Activated naive CD4-positive, alpha-beta T cell treated with anti-CD3 and anti-CD28 coated beads, Interleukin-2, amount 50 U/mL, for 72 hours (primary cell): Measurements from ENCODE around the gene C1orf159. TPM values are rescaled to one million over a fixed set of nuclear protein-coding genes. Genes with fewer than 3 reads are reported as not detected.

ENCODE experiments used
- ATAC-seq, 2 donors: fragments of 150-1000 bp; cut with Tn5 transposase; 2 replicates each; pipeline ENCODE4 v1.10.0; 2021; ENCODE audit warnings: mild to moderate bottlenecking in 2 of 2, moderate library complexity in 2 of 2
- DNase-seq, 2 donors: peaks; one replicate each; pipeline ENCODE4 v3.0.0; 2021 to 2022; ENCODE audit warnings: low spot score in 2 of 2
- H3K27ac Mint-ChIP-seq, 2 donors: one replicate each; pipeline ENCODE4 v1.8.0; 2022; ENCODE audit warnings: mild to moderate bottlenecking in 2 of 2, mixed read lengths in 2 of 2
- H3K36me3 Mint-ChIP-seq, 2 donors: one replicate each; pipeline ENCODE4 v1.8.0; 2022; ENCODE audit warnings: mixed read lengths in 2 of 2
- H3K9me3 Mint-ChIP-seq, 2 donors: one replicate each; pipeline ENCODE4 v1.8.0; 2022; ENCODE audit warnings: mixed read lengths in 2 of 2
- total RNA-seq, 2 donors: library from RNA; stranded (reverse); gene quantifications; one replicate each; pipeline ENCODE4 v1.2.3, GENCODE V29; 2022

Gene C1orf159
- total RNA-seq, 2 donors from 2014 or later = 20.7 to 21.2 TPM

GRCh38 chr1:1125945-1126344 lies 10.1 kb upstream of the C1orf159 start:
- Mint-ChIP-seq H3K36me3 (peaks cover 10 to 11% of the 10 kb centered on the region in 2 donors), H3K9me3 (peaks cover 0 to 4% of the 10 kb centered on the region in 2 donors), H3K27ac (no peak overlapping the region)
- DNase-seq = no peak
- no peak for ATAC-seq

- Mint-ChIP-seq H3K27ac (no peak overlapping the region), H3K36me3 (peaks cover 10 to 11% of the 10 kb centered on the region in 2 donors)
These were observed 9.1 kb upstream of the C1orf159 start for GRCh38 chr1:1124786-1125642.

GRCh38 chr1:1124508-1124785 lies 8.6 kb upstream of the C1orf159 start:
- ATAC-seq (no peak), DNase-seq (no peak)
- H3K27ac Mint-ChIP-seq = peak overlapping the region in 1 of 2 donors; percentile 83
- H3K9me3 Mint-ChIP-seq = peaks cover 0 to 4% of the 10 kb centered on the region in 2 donors
- H3K36me3 Mint-ChIP-seq = peaks cover 10 to 11% of the 10 kb centered on the region in 2 donors

More at GRCh38 chr1:1124786-1125642, 9.1 kb upstream of the C1orf159 start:
- DNase-seq = no peak
- ATAC-seq = no peak
- peaks cover 0 to 4% of the 10 kb centered on the region in 2 donors for H3K9me3 Mint-ChIP-seq

GRCh38 chr1:1123581-1124507 lies 8.0 kb upstream of the C1orf159 start:
- H3K27ac Mint-ChIP-seq = peak overlapping the region; percentile 83 to 85
- DNase-seq (no peak), ATAC-seq (peak in 1 of 2 donors; percentile 32)
- peaks cover 0 to 4% of the 10 kb centered on the region in 2 donors for H3K9me3 Mint-ChIP-seq
- peaks cover 10 to 11% of the 10 kb centered on the region in 2 donors for H3K36me3 Mint-ChIP-seq

- peaks cover 0 to 4% of the 10 kb centered on the region in 2 donors for H3K9me3 Mint-ChIP-seq
- DNase-seq = no peak
- H3K27ac Mint-ChIP-seq = peak overlapping the region; percentile 74 to 83
- ATAC-seq = no peak
- H3K36me3 Mint-ChIP-seq = peaks cover 10 to 11% of the 10 kb centered on the region in 2 donors
These were observed 7.1 kb upstream of the C1orf159 start for GRCh38 chr1:1122981-1123480.

GRCh38 chr1:1122078-1122811 lies 6.4 kb upstream of the C1orf159 start:
- ATAC-seq (peak; percentile 94 to 96), DNase-seq (peak; percentile 85 to 91)
- Mint-ChIP-seq H3K27ac (peak overlapping the region in 1 of 2 donors; percentile 83), H3K36me3 (peaks cover 10 to 11% of the 10 kb centered on the region in 2 donors), H3K9me3 (peaks cover 0 to 4% of the 10 kb centered on the region in 2 donors)

GRCh38 chr1:1121611-1122077 lies 5.8 kb upstream of the C1orf159 start:
- no peak for DNase-seq
- peak in 1 of 2 donors; percentile 21 for ATAC-seq
- no peak overlapping the region for H3K27ac Mint-ChIP-seq
- H3K36me3 Mint-ChIP-seq = peaks cover 10 to 11% of the 10 kb centered on the region in 2 donors
- H3K9me3 Mint-ChIP-seq = peaks cover 0 to 4% of the 10 kb centered on the region in 2 donors

- Mint-ChIP-seq H3K27ac (no peak overlapping the region), H3K9me3 (peaks cover 0 to 4% of the 10 kb centered on the region in 2 donors), H3K36me3 (peaks cover 10 to 11% of the 10 kb centered on the region in 2 donors)
- DNase-seq (peak in 1 of 2 donors; percentile 54), ATAC-seq (no peak)
These were observed 5.1 kb upstream of the C1orf159 start for GRCh38 chr1:1120866-1121591.

GRCh38 chr1:1120096-1120495 lies 4.2 kb upstream of the C1orf159 start:
- Mint-ChIP-seq H3K36me3 (peaks cover 10 to 12% of the 10 kb centered on the region in 2 donors), H3K9me3 (peaks cover 0 to 4% of the 10 kb centered on the region in 2 donors), H3K27ac (no peak overlapping the region)
- ATAC-seq (no peak), DNase-seq (peak in 1 of 2 donors; percentile 44)

- ATAC-seq = no peak
- no peak for DNase-seq
- H3K9me3 Mint-ChIP-seq = peaks cover 0 to 4% of the 10 kb centered on the region in 2 donors
- H3K27ac Mint-ChIP-seq = no peak overlapping the region
- H3K36me3 Mint-ChIP-seq = peaks cover 17 to 19% of the 10 kb centered on the region in 2 donors
These were observed 3.5 kb upstream of the C1orf159 start for GRCh38 chr1:1119272-1119890.

- H3K9me3 Mint-ChIP-seq = peaks cover 0 to under 1% of the 10 kb centered on the region in 2 donors
- peaks cover 14 to 20% of the 10 kb centered on the region in 2 donors for H3K36me3 Mint-ChIP-seq
- no peak for DNase-seq
- ATAC-seq = no peak
- no peak overlapping the region for H3K27ac Mint-ChIP-seq
These were observed 3.0 kb upstream of the C1orf159 start for GRCh38 chr1:1118876-1119220.

- ATAC-seq (no peak), DNase-seq (peak in 1 of 2 donors; percentile 57)
- H3K36me3 Mint-ChIP-seq = peaks cover 13 to 20% of the 10 kb centered on the region in 2 donors
- no peak overlapping the region for H3K27ac Mint-ChIP-seq
- peaks cover 3 to 4% of the 10 kb centered on the region in 2 donors for H3K9me3 Mint-ChIP-seq
These were observed 2.4 kb upstream of the C1orf159 start for GRCh38 chr1:1118011-1118875.

- DNase-seq = peak in 1 of 2 donors; percentile 50
- H3K9me3 Mint-ChIP-seq = peaks cover 5 to 11% of the 10 kb centered on the region in 2 donors
These were observed 1.6 kb upstream of the C1orf159 start for GRCh38 chr1:1117469-1117831.

GRCh38 chr1:1116701-1117468 lies 996 bp upstream of the C1orf159 start:
- H3K36me3 Mint-ChIP-seq = peaks cover 26 to 33% of the 10 kb centered on the region in 2 donors
- DNase-seq (peak; percentile 45 to 71), ATAC-seq (peak in 1 of 2 donors; percentile 17)
- no peak overlapping the region for H3K27ac Mint-ChIP-seq
- peaks cover 5 to 11% of the 10 kb centered on the region in 2 donors for H3K9me3 Mint-ChIP-seq

More at GRCh38 chr1:1117469-1117831, 1.6 kb upstream of the C1orf159 start:
- Mint-ChIP-seq H3K36me3 (peaks cover 20 to 27% of the 10 kb centered on the region in 2 donors), H3K27ac (no peak overlapping the region)
- ATAC-seq = no peak
